Stimulated activated CD8-positive, alpha-beta memory T cell treated with anti-CD3 and anti-CD28 coated beads, Interleukin-12 subunit alpha, Interleukin-12 subunit beta, amount 100 ng/mL, for 4 hours (primary cell): Measurements from ENCODE around the gene CDC14A.

Source experiments
- DNase-seq: peaks from one replicate; pipeline ENCODE4 v3.0.0-alpha.2; 2020; ENCODE audit warnings: low read depth

CDC14A gene

DNA sequence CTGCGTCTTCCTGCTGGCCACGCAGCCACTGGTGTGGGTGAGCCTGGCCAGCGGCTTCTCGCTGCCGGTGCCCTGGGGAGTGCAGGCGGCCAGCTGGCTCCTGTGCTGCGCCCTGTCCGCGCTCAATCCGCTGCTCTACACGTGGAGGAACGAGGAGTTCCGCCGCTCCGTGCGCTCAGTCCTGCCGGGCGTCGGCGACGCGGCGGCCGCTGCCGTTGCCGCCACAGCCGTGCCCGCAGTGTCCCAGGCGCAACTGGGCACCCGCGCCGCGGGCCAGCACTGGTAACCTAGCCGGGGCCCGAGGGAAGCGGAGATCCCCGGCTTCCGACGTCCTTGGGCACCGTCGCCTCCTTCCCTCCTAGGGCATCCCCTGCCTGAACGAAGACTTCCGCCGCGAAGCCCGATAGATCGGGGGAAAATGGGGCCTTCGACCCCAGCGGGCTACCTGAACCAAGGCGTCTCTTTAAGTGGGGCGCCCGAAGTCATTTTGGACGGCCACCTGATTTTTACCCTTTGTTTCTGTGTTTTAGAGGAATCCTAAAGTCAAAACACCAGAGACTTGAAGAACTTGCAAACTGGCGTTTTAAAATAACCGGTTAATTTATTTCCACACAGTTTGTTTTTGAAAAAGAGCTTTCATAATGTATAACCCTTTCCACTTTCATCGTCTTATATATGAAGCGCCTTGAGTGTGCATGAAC lies 187.7 kb downstream of the CDC14A start:
- DNase-seq = no peak

DNA sequence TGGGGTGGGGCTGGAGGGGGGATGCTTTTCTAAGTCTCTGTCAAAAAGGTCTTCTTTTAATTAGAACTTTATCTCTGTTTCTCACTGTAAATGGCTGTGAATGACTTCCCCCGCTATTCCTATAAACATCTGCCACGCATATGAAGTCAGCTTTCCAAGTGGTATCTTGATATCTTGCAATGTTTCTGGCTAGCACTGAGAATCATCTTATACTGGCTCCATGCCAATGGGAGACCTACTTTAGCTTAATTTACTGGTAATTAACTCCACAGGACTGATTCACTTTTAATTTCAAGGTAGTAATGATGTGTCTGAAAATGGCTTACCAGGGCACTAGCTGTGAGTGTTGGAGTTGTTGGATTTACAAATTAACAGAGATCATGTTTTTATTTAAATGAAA lies 190.0 kb downstream of the CDC14A start:
- DNase-seq = no peak

- no peak for DNase-seq
These were observed 191.3 kb downstream of the CDC14A start for GRCh38 chr1:100543640-100544039.

DNA sequence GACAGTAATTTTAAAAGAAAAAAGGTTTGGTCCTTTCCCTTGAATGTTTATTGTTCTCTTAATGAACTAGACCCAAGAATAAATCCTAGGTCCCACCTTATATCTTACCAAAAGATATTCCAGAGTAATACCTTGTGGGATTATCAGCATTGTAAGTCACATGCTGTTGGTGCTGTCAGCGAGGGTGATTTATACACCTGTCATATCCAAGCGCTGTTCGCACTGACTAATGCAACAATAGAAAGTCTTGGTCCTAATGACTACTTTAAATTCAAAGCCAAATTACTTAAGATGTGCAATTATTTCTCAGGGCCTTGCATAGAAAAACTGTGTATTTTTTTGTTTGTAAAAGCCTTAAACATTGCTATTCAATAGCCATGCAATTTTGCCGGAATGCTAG lies 192.5 kb downstream of the CDC14A start:
- no peak for DNase-seq

DNA sequence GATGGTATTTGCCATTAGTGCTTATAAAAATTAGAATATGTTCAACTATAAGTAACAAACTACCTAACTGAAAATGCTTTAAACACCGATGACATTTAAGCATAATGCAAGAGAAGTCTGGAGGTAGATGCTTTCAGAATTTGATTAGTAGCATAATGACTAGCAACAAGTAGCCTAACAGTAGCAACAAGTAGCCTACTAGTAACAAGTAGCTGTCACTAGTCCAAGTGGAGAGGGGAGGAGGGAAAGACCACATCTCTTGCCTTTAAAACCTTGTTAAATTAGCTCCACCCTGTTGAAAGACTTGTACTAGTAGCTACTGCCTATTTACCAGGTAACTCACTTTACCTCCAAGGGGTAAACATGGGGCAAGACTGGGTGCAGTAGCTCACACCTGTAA lies 193.5 kb downstream of the CDC14A start:
- no peak for DNase-seq

- no peak for DNase-seq
These were observed 199.7 kb downstream of the CDC14A start for GRCh38 chr1:100552031-100552430.

DNA sequence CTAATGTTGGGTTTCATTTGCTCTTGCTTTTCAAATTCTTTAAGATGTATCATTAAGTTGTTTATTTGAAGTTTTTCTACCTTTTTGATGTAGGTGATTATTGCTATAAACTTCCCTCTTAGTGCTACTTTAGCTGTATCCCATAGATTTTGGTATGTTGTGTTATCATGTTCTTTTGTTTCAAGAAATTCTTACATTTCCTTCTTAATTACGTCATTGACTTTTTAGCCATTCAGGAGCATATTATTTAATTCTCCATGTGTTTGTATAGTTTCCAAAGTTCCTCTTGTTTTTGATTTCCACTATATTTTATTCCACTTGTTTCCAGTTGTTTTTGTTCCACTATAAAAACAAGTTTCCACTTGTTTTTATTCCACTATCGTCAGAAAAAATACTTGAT lies 200.6 kb downstream of the CDC14A start:
- DNase-seq = no peak

DNA sequence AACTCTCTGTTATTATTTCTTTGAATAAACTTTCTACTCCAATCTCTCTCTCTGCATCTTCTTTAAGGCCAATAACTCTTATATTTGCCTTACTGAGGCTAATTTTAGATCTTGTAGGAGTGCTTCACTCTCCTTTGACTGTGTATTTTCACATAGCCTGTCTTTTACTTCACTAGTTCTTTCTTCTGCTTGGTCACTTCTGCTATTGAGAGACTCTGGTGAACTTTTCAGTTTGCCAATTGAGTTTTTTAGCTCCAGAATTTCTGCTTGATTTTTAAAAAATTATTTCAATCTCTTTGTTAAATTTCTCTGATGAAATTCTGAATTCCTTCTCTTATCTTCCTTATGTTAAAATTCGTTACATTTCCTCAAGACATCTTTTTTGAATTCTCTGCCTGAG lies 203.9 kb downstream of the CDC14A start:
- no peak for DNase-seq

DNA sequence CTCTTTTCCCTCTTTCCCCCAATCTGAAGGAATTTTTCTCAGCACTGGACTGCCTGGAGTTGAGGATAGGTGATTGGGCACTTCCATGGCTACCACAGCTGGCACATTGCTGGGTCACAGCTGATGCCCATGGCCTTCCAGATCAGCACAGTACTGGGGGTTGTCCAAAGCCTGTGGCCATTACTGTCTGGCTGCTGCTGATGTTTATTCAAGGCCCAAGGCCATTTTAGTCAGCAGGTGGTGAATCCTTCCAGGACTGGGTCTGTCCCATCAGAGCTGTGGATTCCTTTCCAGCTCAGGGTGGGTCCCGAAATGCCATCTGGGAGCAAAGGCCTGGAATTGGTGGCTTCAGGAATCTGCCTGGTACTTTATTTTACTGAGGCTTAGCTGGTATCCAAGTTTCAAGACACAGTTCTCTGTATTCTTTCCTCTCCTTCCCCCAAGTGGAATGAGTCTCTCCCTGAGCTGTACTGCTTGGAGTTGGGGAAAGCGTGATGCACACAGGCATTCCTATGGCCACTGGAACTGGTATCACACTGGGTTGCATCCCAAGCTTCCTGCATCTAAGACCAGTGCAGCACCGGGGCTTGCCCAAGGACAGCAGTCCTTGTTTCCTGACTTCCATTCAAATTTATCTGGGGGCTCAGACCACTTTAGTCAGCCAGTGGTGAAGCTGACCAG lies 204.8 kb downstream of the CDC14A start:
- DNase-seq = no peak

GRCh38 chr1:100557606-100557953 lies 205.3 kb downstream of the CDC14A start:
- no peak for DNase-seq

DNA sequence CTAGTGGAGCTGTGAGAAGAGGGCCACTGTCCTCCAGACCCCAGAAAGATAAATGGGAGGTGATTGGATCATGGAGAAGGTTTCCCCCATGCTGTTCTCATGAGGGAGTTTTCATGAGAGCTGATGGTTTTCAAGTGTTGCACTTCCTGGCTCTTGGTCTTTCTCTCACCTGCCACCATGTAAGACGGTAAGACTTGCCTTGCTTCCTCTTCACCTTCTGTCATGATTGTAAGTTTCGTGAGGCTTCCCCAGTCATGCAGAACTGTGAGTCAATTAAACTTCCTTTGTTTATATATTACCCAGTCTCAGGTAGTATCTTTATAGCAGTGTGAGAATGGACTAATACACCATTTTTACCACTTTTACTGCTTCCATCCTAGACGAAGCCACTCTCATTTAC lies 213.2 kb downstream of the CDC14A start:
- no peak for DNase-seq

- no peak for DNase-seq
These were observed 213.8 kb downstream of the CDC14A start for GRCh38 chr1:100565937-100566699.

DNA sequence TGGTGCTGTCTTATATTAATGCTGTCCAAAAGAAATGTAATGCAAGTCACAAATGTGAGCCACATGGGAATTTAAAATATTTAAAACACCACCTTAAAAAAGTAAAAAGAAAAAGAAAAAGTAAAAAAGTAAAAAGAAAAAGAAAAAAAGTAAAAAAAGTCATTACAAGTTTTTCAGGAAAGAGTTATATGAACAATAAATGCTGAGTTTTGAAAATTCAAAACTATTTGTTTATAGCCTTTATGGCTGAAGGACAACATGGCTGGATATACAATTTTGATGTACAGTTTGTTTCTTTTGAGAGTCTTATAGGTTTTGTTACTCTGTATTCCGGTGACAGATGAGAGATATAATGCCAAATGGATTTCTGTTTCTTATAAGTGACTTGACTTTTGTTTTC lies 214.8 kb downstream of the CDC14A start:
- DNase-seq = no peak
